ENCODE measurements around the gene SYNE2.

Gene SYNE2

GRCh38 chr14:63877550-63877939, 24.7 kb downstream of the SYNE2 start:
- H3K4me3 ChIP-seq (ENCODE audit: low read depth, low read length): no peak overlapping the region
- DNase-seq (ENCODE audit: low read depth): no peak
- no peak for TF ChIP-seq CTCF (IDR thresholded peaks at IDR 0.05; ENCODE audit: low read depth, low read length, missing control alignments)

- DNase-seq (ENCODE audit: low read depth): no peak
- no peak for TF ChIP-seq CTCF (IDR thresholded peaks at IDR 0.05; ENCODE audit: low read depth, low read length, missing control alignments)
- no peak overlapping the region for H3K4me3 ChIP-seq (ENCODE audit: low read depth, low read length)
Observed at GRCh38 chr14:63878052-63878451, 25.2 kb downstream of the SYNE2 start.

GRCh38 chr14:63878792-63879191, 26.0 kb downstream of the SYNE2 start:
- DNase-seq (ENCODE audit: low read depth): no peak

GRCh38 chr14:63881926-63882325, 29.1 kb downstream of the SYNE2 start:
- no peak for DNase-seq (ENCODE audit: low read depth)
- no peak overlapping the region for H3K4me3 ChIP-seq (ENCODE audit: low read depth, low read length)
- TF ChIP-seq CTCF (IDR thresholded peaks at IDR 0.05; ENCODE audit: low read depth, low read length, missing control alignments): no peak

More at GRCh38 chr14:63878792-63879191, 26.0 kb downstream of the SYNE2 start:
- no peak for TF ChIP-seq CTCF (IDR thresholded peaks at IDR 0.05; ENCODE audit: low read depth, low read length, missing control alignments)
- H3K4me3 ChIP-seq (ENCODE audit: low read depth, low read length): no peak overlapping the region

- DNase-seq (ENCODE audit: low read depth): no peak
- TF ChIP-seq CTCF (IDR thresholded peaks at IDR 0.05; ENCODE audit: low read depth, low read length, missing control alignments): no peak
- H3K4me3 ChIP-seq (ENCODE audit: low read depth, low read length): no peak overlapping the region
Observed at GRCh38 chr14:63887899-63888298, 35.1 kb downstream of the SYNE2 start.

GRCh38 chr14:63890553-63890952, 37.7 kb downstream of the SYNE2 start:
- no peak for DNase-seq (ENCODE audit: low read depth)

More at GRCh38 chr14:63890553-63890952, 37.7 kb downstream of the SYNE2 start:
- no peak for TF ChIP-seq CTCF (IDR thresholded peaks at IDR 0.05; ENCODE audit: low read depth, low read length, missing control alignments)
- no peak overlapping the region for H3K4me3 ChIP-seq (ENCODE audit: low read depth, low read length)
